B cell (primary cell): ENCODE data around the gene TIMM23B. TPM values are rescaled to one million over a fixed set of nuclear protein-coding genes. Genes with fewer than 3 reads are reported as not detected.
"Not testable (repeated sequence)": the region's sequence is repeated elsewhere in the genome, so short reads cannot be mapped to it uniquely, and the experiment has no call there.

Experiments used
- ATAC-seq: fragments of 200-7000 bp; cut with Tn5 transposase; one replicate; pipeline ENCODE4 v1.10.0; 2021; ENCODE audit warnings: low read depth, mild to moderate bottlenecking, moderate number of reproducible peaks, moderate library complexity
- CTCF ChIA-PET: fragments of 350-600 bp; sonication (Branson Sonifier 250); formaldehyde crosslinking; loops from one replicate; lab custom pipeline; 2021; ENCODE audit warnings: antibody characterized with exemption, inconsistent platforms; lab: Charles Lee
- POLR2A ChIA-PET: fragments of 350-600 bp; sonication (Branson Sonifier 250); formaldehyde crosslinking; loops from one replicate; lab custom pipeline; 2021; ENCODE audit warnings: antibody characterized with exemption; lab: Charles Lee
- DNase-seq: peaks from one replicate; pipeline ENCODE4 v3.0.0; 2013
- H2AFZ ChIP-seq: 2 replicates; pipeline ENCODE4 v1.6.1; 2012; ENCODE audit warnings: mild to moderate bottlenecking, low read depth, low read length; ENCODE audit not compliant: insufficient read depth, poor library complexity, severe bottlenecking
- H3K27ac ChIP-seq, 2 donors: 1 replicate in 1 of 2; 2 replicates in 1 of 2; pipeline ENCODE4 v1.5.1; 2012 to 2013; ENCODE audit warnings: low read length in 2 of 2, mild to moderate bottlenecking in 2 of 2, moderate library complexity in 1 of 2
- H3K27me3 ChIP-seq, 4 experiments: fragments of 200-600 bp in 1 of 4; sonication (generic) in 1 of 4; replicated peaks in 1 of 4; 1 replicate in 2 of 4; 2 replicates in 2 of 4; pipeline versions ENCODE4 v1.6.1 to v1.7.0; 2013 to 2016; ENCODE audit warnings: low read length in 3 of 4, mild to moderate bottlenecking in 2 of 4, mixed read lengths in 1 of 4, moderate library complexity in 1 of 4; ENCODE audit not compliant: insufficient read depth in 4 of 4, control insufficient read depth in 3 of 4; ENCODE audit errors: control extremely low read depth in 1 of 4
- H3K36me3 ChIP-seq, 2 experiments: replicated peaks in 1 of 2; 1 replicate in 1 of 2; 2 replicates in 1 of 2; pipeline versions ENCODE4 v1.6.1 to v1.7.1; 2013; ENCODE audit warnings: low read length in 1 of 2; ENCODE audit not compliant: insufficient read depth in 2 of 2, control insufficient read depth in 1 of 2; ENCODE audit errors: control extremely low read depth in 1 of 2, extremely low read depth in 1 of 2
- H3K4me1 ChIP-seq, 2 donors: fragments of 200-600 bp in 1 of 2; sonication (generic) in 1 of 2; 1 replicate in 1 of 2; 2 replicates in 1 of 2; pipeline versions ENCODE4 v1.5.1 to v1.6.1; 2013 to 2017; ENCODE audit warnings: low read length in 2 of 2; ENCODE audit not compliant: control insufficient read depth in 2 of 2, insufficient read depth in 2 of 2
- H3K4me2 ChIP-seq: replicated peaks from 2 replicates; pipeline ENCODE3; 2012; ENCODE audit warnings: mild to moderate bottlenecking, low read depth, low read length; ENCODE audit not compliant: poor library complexity, severe bottlenecking
- H3K4me3 ChIP-seq, 5 experiments: fragments of 200-600 bp in 1 of 5; sonication (generic) in 1 of 5; 1 replicate in 3 of 5; 2 replicates in 2 of 5; pipeline versions ENCODE4 v1.5.1 to v1.7.0; 2011 to 2016; ENCODE audit warnings: low read length in 4 of 5, mild to moderate bottlenecking in 4 of 5, low read depth in 2 of 5, control low read depth in 1 of 5, moderate library complexity in 1 of 5; ENCODE audit not compliant: insufficient read depth in 1 of 5; ENCODE audit errors: control extremely low read depth in 1 of 5, extremely low read depth in 1 of 5
- H3K79me2 ChIP-seq: fragments of 200-600 bp; sonication (generic); one replicate; pipeline ENCODE4 v1.6.0; 2016; ENCODE audit warnings: low read length; ENCODE audit not compliant: control insufficient read depth, insufficient read depth
- H3K9ac ChIP-seq: fragments of 200-600 bp; sonication (generic); 2 replicates; pipeline ENCODE4 v1.6.1; 2017; ENCODE audit warnings: mild to moderate bottlenecking, low read length, moderate library complexity
- H3K9me3 ChIP-seq, 3 donors: one replicate each; pipeline versions ENCODE4 v1.6.1 to v1.7.1; 2013; ENCODE audit warnings: low read length in 2 of 3; ENCODE audit not compliant: control insufficient read depth in 2 of 3, insufficient read depth in 1 of 3; ENCODE audit errors: control extremely low read depth in 1 of 3
- H4K20me1 ChIP-seq: 2 replicates; pipeline ENCODE4 v1.6.0; 2012; ENCODE audit warnings: mild to moderate bottlenecking, low read length; ENCODE audit not compliant: insufficient read depth, control insufficient read depth, poor library complexity, severe bottlenecking
- H3K27ac Mint-ChIP-seq: one replicate; pipeline ENCODE4 v1.8.0; 2021; ENCODE audit warnings: mixed read lengths
- H3K27me3 Mint-ChIP-seq: one replicate; pipeline ENCODE4 v1.8.0; 2021; ENCODE audit warnings: mixed read lengths
- H3K4me1 Mint-ChIP-seq: one replicate; pipeline ENCODE4 v1.8.0; 2021; ENCODE audit warnings: mixed read lengths
- H3K4me3 Mint-ChIP-seq: one replicate; pipeline ENCODE4 v1.8.0; 2021; ENCODE audit warnings: mixed read lengths
- H3K9me3 Mint-ChIP-seq: one replicate; pipeline ENCODE4 v1.8.0; 2022; ENCODE audit warnings: mixed read lengths; ENCODE audit not compliant: insufficient read depth
- WGBS: methylation state at CpG from one replicate; pipeline ENCODE4 v1.1.5; 2013; ENCODE audit warnings: missing lambda C conversion rate; ENCODE audit not compliant: insufficient coverage; 5-methylcytosine and 5-hydroxymethylcytosine counted together
- intact Hi-C: fragments of 100-400 bp; cut with micrococcal nuclease; formaldehyde crosslinking; loops from one replicate; pipeline ENCODE4 v1.10.0; 2022
- polyA plus RNA-seq: library from polyadenylated mRNA; depleted of rRNA; stranded (reverse); fragments of >200 nt; gene quantifications from 2 replicates; pipeline ENCODE4 v1.2.3, GENCODE V29; 2012
- total RNA-seq, 2 donors: library from RNA; stranded (reverse); fragments of 120-200 nt in 1 of 2; gene quantifications; 1 replicate in 1 of 2; 2 replicates in 1 of 2; pipeline versions ENCODE4 v1.2.3 to v1.2.4, GENCODE V29; 2013 to 2022

The TIMM23B gene
- total and polyA plus RNA-seq, 2 donors (not counting 1 experiment from before 2014, with no cell fraction given), result 21.4 to 29.1 TPM

- H3K4me3 Mint-ChIP-seq, H3K9ac ChIP-seq, intact Hi-C loops, H3K27ac ChIP-seq, DNase-seq, POLR2A ChIA-PET, H3K9me3 ChIP-seq, H3K4me1 ChIP-seq, H3K36me3 ChIP-seq, H2AFZ ChIP-seq, H3K79me2 ChIP-seq, H3K27me3 ChIP-seq, H3K4me2 ChIP-seq, H3K4me1 Mint-ChIP-seq, H3K27ac Mint-ChIP-seq, H3K4me3 ChIP-seq, H4K20me1 ChIP-seq, H3K9me3 Mint-ChIP-seq, CTCF ChIA-PET, ATAC-seq, H3K27me3 Mint-ChIP-seq: not testable (repeated sequence)
- 100% methylated on average over 1 of the region's 2 CpGs for WGBS
Measured at GRCh38 chr10:49948737-49949136, 6.9 kb downstream of the TIMM23B start.

- H3K79me2 ChIP-seq, intact Hi-C loops, H3K9ac ChIP-seq, H3K9me3 Mint-ChIP-seq, H3K27ac ChIP-seq, H3K4me2 ChIP-seq, ATAC-seq, POLR2A ChIA-PET, H3K9me3 ChIP-seq, H3K4me1 Mint-ChIP-seq, H3K27ac Mint-ChIP-seq, H3K36me3 ChIP-seq, H3K27me3 Mint-ChIP-seq, H3K27me3 ChIP-seq, H3K4me3 Mint-ChIP-seq, H3K4me3 ChIP-seq, H3K4me1 ChIP-seq, CTCF ChIA-PET, H2AFZ ChIP-seq, DNase-seq, H4K20me1 ChIP-seq: not testable (repeated sequence)
- no CpG with 5 or more reads among the region's 3 CpGs for WGBS
Measured at GRCh38 chr10:49952006-49952405, 10.2 kb downstream of the TIMM23B start.

DNA sequence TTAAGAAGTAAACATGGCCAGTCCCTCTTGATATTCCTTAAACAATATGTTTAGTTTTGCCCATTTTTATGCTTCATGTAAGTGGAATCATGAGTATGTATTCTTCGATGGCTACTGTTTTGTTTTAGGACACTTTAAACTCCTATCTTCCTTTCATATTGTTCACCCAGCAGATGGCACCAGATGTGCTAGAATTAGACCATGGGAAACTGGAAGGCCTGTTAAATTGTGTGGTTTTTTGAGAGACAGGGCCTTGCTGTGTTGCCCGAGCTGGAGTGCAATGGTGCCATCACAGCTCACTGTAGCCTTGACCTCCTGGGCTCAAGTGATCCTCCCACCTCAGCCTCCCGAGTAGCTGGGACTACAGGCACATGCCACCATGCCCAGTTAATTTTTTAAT is 11.3 kb downstream of the TIMM23B start:
- not testable (repeated sequence) for H3K4me1 Mint-ChIP-seq, H3K79me2 ChIP-seq, H3K4me2 ChIP-seq

DNA sequence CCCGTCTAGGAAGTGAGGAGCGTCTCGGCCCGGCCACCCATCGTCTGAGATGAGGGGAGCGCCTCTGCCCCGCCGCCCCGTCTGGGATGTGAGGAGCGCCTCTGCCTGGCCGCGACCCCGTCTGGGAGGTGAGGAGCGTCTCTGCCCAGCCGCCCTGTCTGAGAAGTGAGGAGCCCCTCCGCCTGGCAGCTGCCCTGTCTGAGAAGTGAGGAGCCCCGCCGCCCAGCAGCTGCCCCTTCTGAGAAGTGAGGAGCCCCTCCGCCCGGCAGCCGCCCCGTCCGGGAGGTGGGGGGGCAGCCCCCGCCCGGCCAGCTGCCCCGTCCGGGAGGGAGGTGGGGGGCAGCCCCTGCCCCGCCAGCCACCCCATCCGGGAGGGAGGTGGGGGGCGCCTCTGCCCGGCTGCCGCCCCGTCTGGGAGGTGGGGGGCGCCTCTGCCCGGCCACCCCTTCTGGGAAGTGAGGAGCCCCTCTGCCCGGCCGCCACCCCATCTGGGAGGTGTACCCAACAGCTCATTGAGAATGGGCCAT is 28.5 kb downstream of the TIMM23B start:
- H3K4me2 ChIP-seq, H3K27me3 Mint-ChIP-seq, H3K9ac ChIP-seq, H3K9me3 ChIP-seq, H3K9me3 Mint-ChIP-seq, CTCF ChIA-PET, H3K4me3 ChIP-seq, H3K4me3 Mint-ChIP-seq, H2AFZ ChIP-seq, POLR2A ChIA-PET, H4K20me1 ChIP-seq, H3K27ac ChIP-seq, H3K4me1 Mint-ChIP-seq, H3K36me3 ChIP-seq, H3K27ac Mint-ChIP-seq, DNase-seq, intact Hi-C loops, H3K4me1 ChIP-seq, H3K27me3 ChIP-seq, ATAC-seq, H3K79me2 ChIP-seq: not testable (repeated sequence)
- WGBS, result 95% methylated on average over 10 of the region's 37 CpGs

More for the DNA sequence above, 11.3 kb downstream of the TIMM23B start:
- H3K4me3 Mint-ChIP-seq, H4K20me1 ChIP-seq, CTCF ChIA-PET, H2AFZ ChIP-seq, H3K4me1 ChIP-seq, H3K9me3 ChIP-seq, H3K9ac ChIP-seq, H3K27me3 ChIP-seq, H3K27ac Mint-ChIP-seq, intact Hi-C loops, H3K9me3 Mint-ChIP-seq, DNase-seq, H3K4me3 ChIP-seq, H3K27ac ChIP-seq, POLR2A ChIA-PET, ATAC-seq, H3K27me3 Mint-ChIP-seq: not testable (repeated sequence)
- WGBS, result no CpG with 5 or more reads among the region's 3 CpGs
- H3K36me3 ChIP-seq, result peaks cover 2 to 11% of the 10 kb centered on the region in 2 experiments
